Thoracic aorta (tissue), 2 donors: ENCODE results near the gene PRPF38B. TPM values are rescaled to one million over a fixed set of nuclear protein-coding genes. Genes with fewer than 3 reads are reported as not detected.

ENCODE experiments used
- ATAC-seq: fragments of 150-250 bp; one replicate; pipeline ENCODE4 v1.8.0; 2017; ENCODE audit warnings: low read depth; ENCODE audit not compliant: insufficient number of reproducible peaks, low FRiP score
- DNase-seq: peaks from one replicate; pipeline ENCODE4 v3.0.0-alpha.2; 2020; ENCODE audit warnings: low spot score
- H3K27ac ChIP-seq, 2 donors: fragments of 200-600 bp; sonication (generic); 1 replicate in 1 of 2; 2 replicates in 1 of 2; pipeline ENCODE4 v1.5.1; 2016; ENCODE audit warnings: mild to moderate bottlenecking in 2 of 2, moderate library complexity in 2 of 2
- H3K27me3 ChIP-seq: fragments of 200-600 bp; sonication (generic); replicated peaks from 2 replicates; pipeline ENCODE4 v1.6.0; 2016; ENCODE audit warnings: mild to moderate bottlenecking; ENCODE audit not compliant: insufficient read depth
- H3K36me3 ChIP-seq: fragments of 200-600 bp; sonication (generic); one replicate; pipeline ENCODE4 v1.5.1; 2016
- H3K4me1 ChIP-seq, 2 donors: fragments of 200-600 bp; sonication (generic); 1 replicate in 1 of 2; 2 replicates in 1 of 2; pipeline versions ENCODE4 v1.5.1 to v1.6.0; 2016; ENCODE audit warnings: low read depth in 2 of 2, mild to moderate bottlenecking in 1 of 2; ENCODE audit not compliant: control insufficient read depth in 1 of 2
- H3K4me3 ChIP-seq: fragments of 200-600 bp; sonication (generic); 2 replicates; pipeline ENCODE4 v1.5.1; 2016; ENCODE audit warnings: mild to moderate bottlenecking
- H3K9me3 ChIP-seq: fragments of 200-600 bp; sonication (generic); 2 replicates; pipeline ENCODE4 v1.5.1; 2016
- total RNA-seq, 2 donors: library from RNA; depleted of rRNA; stranded (reverse); fragments of >200 nt; gene quantifications; one replicate each; pipeline versions ENCODE4 v1.1.0 to v1.2.3, GENCODE V29; 2016
- TF ChIP-seq, protein P1 (sequence below): fragments of 200-600 bp; sonication (generic); IDR thresholded peaks from one replicate; pipeline ENCODE4 v1.5.1; 2019; ENCODE audit warnings: antibody characterized with exemption

The PRPF38B gene
- total RNA-seq, 2 donors from 2014 or later, result 21.7 to 57.3 TPM

GRCh38 chr1:108722292-108722691 is 30.2 kb downstream of the PRPF38B start:
- H3K27ac ChIP-seq, result no peak overlapping the region
- DNase-seq, result no peak
- no peak overlapping the region for H3K4me3 ChIP-seq
- peaks cover 0 to 24% of the 10 kb centered on the region in 2 donors for H3K4me1 ChIP-seq
- no peaks in the 10 kb centered on the region for H3K36me3 ChIP-seq
- no peaks in the 10 kb centered on the region for H3K27me3 ChIP-seq
- TF ChIP-seq, protein P1, sequence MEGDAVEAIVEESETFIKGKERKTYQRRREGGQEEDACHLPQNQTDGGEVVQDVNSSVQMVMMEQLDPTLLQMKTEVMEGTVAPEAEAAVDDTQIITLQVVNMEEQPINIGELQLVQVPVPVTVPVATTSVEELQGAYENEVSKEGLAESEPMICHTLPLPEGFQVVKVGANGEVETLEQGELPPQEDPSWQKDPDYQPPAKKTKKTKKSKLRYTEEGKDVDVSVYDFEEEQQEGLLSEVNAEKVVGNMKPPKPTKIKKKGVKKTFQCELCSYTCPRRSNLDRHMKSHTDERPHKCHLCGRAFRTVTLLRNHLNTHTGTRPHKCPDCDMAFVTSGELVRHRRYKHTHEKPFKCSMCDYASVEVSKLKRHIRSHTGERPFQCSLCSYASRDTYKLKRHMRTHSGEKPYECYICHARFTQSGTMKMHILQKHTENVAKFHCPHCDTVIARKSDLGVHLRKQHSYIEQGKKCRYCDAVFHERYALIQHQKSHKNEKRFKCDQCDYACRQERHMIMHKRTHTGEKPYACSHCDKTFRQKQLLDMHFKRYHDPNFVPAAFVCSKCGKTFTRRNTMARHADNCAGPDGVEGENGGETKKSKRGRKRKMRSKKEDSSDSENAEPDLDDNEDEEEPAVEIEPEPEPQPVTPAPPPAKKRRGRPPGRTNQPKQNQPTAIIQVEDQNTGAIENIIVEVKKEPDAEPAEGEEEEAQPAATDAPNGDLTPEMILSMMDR, result no peak
- H3K9me3 ChIP-seq, result no peaks in the 10 kb centered on the region
- ATAC-seq, result no peak

- TF ChIP-seq, protein P1, result no peak
- no peaks in the 10 kb centered on the region for H3K9me3 ChIP-seq
- ATAC-seq, result no peak
- no peaks in the 10 kb centered on the region for H3K27me3 ChIP-seq
- peaks cover 0 to 6% of the 10 kb centered on the region in 2 donors for H3K4me1 ChIP-seq
- no peak overlapping the region for H3K27ac ChIP-seq
- no peak overlapping the region for H3K4me3 ChIP-seq
- H3K36me3 ChIP-seq, result no peaks in the 10 kb centered on the region
- no peak for DNase-seq
These were observed 33.8 kb downstream of the PRPF38B start for GRCh38 chr1:108725906-108726305.

DNA sequence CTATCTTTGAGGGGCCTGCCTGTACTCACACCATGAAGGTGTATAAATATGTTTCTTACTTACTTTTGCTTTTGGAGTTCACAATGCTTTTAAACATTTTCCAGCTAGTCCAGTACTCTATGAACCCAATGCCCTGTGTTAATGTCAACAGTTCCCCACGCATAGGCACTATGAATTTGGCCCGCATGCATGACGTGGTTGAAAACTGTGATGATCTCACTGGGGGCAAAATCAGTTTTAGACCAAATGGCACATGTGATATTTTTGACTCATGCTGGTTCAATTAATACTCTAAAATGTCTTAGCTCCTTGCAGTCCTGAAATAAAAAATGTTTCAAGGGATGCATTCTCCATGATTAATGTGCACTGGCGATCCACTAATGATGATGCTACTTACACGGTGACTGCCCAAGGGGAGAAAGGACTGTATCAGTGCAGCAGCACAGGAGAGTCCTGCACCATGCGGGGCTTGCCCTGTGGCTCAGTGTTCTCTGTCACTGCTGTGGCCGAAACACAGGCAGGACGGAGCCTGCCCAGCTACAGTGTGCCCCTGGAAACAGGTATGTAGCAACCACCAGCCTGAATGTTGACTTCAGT is 36.3 kb downstream of the PRPF38B start:
- no peaks in the 10 kb centered on the region for H3K36me3 ChIP-seq
- ATAC-seq, result no peak

DNA sequence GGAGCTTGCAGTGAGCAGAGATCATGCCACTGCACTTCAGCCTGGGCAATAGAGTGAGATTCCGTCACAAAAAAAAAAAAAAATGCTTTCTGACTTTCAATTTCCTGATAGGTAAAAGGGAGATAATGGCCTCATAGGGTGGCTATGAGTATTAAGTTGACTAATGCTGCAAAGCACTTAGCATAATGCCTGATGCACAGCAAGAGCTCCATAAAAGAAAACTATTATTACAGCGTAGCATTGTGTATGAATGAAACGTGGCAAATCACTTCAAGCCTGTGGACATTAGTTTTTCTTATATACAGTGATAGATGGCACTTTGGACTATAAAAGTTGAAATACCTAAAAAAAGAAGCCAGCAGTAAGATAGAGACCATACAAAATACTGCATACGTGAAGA is 37.4 kb downstream of the PRPF38B start:
- Histone ChIP-seq H3K36me3 (no peaks in the 10 kb centered on the region), H3K27me3 (no peaks in the 10 kb centered on the region), H3K27ac (no peak overlapping the region), H3K9me3 (no peaks in the 10 kb centered on the region), H3K4me3 (no peak overlapping the region), H3K4me1 (no peaks in the 10 kb centered on the region)
- no peak for DNase-seq
- ATAC-seq, result no peak
- TF ChIP-seq, protein P1, result no peak

More for the DNA sequence above, 36.3 kb downstream of the PRPF38B start:
- Histone ChIP-seq H3K4me1 (peaks cover 0 to 3% of the 10 kb centered on the region in 2 donors), H3K27me3 (no peaks in the 10 kb centered on the region), H3K9me3 (no peaks in the 10 kb centered on the region), H3K27ac (no peak overlapping the region), H3K4me3 (no peak overlapping the region)
- TF ChIP-seq, protein P1, result no peak
- DNase-seq, result no peak

- Histone ChIP-seq H3K4me1 (no peaks in the 10 kb centered on the region), H3K4me3 (no peak overlapping the region), H3K27me3 (no peaks in the 10 kb centered on the region), H3K27ac (no peak overlapping the region), H3K9me3 (no peaks in the 10 kb centered on the region), H3K36me3 (no peaks in the 10 kb centered on the region)
- TF ChIP-seq, protein P1, result no peak
- DNase-seq (no peak), ATAC-seq (no peak)
These were observed 40.3 kb downstream of the PRPF38B start for GRCh38 chr1:108732398-108732797.
